Gastroesophageal sphincter (tissue), 3 donors: ENCODE data around the gene FBXL13.

ENCODE experiments used
- EP300 ChIP-seq: sonication (generic); formaldehyde crosslinking; IDR thresholded peaks from one replicate; pipeline ENCODE4 v1.6.1; 2017; ENCODE audit warnings: antibody characterized with exemption, mild to moderate bottlenecking
- POLR2A ChIP-seq, 2 donors: fragments of 450-650 bp; IDR thresholded peaks; one replicate each; pipeline ENCODE4 v1.6.1; 2017; ENCODE audit warnings: antibody characterized with exemption in 2 of 2, mild to moderate bottlenecking in 2 of 2, moderate library complexity in 1 of 2
- TF ChIP-seq, protein P1 (sequence below), 4 experiments: fragments of 200-600 bp in 2 of 4; fragments of 450-650 bp in 2 of 4; sonication (generic) in 1 of 4; IDR thresholded peaks; one replicate each; pipeline ENCODE4 v1.5.1; 2017 to 2019; ENCODE audit warnings: antibody characterized with exemption in 4 of 4, mild to moderate bottlenecking in 2 of 4, moderate library complexity in 2 of 4

DNA sequence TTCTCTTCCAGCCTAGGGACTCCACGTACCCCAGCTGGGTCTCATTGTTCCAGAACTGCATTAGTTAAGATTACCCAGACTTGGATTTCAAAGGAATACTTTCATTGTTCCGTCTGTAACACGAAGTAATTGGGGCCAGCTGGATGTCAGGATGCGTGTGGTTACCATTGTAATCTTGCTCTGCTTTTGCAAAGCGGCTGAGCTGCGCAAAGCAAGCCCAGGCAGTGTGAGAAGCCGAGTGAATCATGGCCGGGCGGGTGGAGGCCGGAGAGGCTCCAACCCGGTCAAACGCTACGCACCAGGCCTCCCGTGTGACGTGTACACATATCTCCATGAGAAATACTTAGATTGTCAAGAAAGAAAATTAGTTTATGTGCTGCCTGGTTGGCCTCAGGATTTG is 140.8 kb downstream of the FBXL13 start:
- TF ChIP-seq EP300 (no peak), POLR2A (IDR thresholded peaks at IDR 0.05) (no peak)
- TF ChIP-seq, protein P1, sequence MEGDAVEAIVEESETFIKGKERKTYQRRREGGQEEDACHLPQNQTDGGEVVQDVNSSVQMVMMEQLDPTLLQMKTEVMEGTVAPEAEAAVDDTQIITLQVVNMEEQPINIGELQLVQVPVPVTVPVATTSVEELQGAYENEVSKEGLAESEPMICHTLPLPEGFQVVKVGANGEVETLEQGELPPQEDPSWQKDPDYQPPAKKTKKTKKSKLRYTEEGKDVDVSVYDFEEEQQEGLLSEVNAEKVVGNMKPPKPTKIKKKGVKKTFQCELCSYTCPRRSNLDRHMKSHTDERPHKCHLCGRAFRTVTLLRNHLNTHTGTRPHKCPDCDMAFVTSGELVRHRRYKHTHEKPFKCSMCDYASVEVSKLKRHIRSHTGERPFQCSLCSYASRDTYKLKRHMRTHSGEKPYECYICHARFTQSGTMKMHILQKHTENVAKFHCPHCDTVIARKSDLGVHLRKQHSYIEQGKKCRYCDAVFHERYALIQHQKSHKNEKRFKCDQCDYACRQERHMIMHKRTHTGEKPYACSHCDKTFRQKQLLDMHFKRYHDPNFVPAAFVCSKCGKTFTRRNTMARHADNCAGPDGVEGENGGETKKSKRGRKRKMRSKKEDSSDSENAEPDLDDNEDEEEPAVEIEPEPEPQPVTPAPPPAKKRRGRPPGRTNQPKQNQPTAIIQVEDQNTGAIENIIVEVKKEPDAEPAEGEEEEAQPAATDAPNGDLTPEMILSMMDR (IDR thresholded peaks at IDR 0.05) = no peak
